Sigmoid colon (tissue), 7 donors: ENCODE measurements around the gene SIK3. TPM values are rescaled to one million over a fixed set of nuclear protein-coding genes. Genes with fewer than 3 reads are reported as not detected.

ENCODE experiments used
- DNase-seq: peaks from one replicate; pipeline ENCODE4 v3.0.0-alpha.2; 2019
- H3K27ac ChIP-seq, 4 donors: fragments of 200-600 bp; sonication (generic); one replicate each; pipeline ENCODE4 v1.5.1; 2016 to 2019; ENCODE audit warnings: mild to moderate bottlenecking in 1 of 4
- H3K27me3 ChIP-seq, 3 donors: fragments of 200-600 bp; sonication (generic); one replicate each; pipeline ENCODE4 v1.5.1; 2019; ENCODE audit warnings: mild to moderate bottlenecking in 1 of 3
- H3K36me3 ChIP-seq, 4 donors: fragments of 200-600 bp; sonication (generic); one replicate each; pipeline ENCODE4 v1.5.1; 2016 to 2019
- H3K4me1 ChIP-seq, 4 donors: fragments of 200-600 bp; sonication (generic); one replicate each; pipeline ENCODE4 v1.5.1; 2017 to 2019
- H3K4me3 ChIP-seq, 4 donors: fragments of 200-600 bp; sonication (generic); one replicate each; pipeline ENCODE4 v1.5.1; 2017 to 2019; ENCODE audit warnings: mild to moderate bottlenecking in 2 of 4, moderate library complexity in 1 of 4
- H3K9me3 ChIP-seq, 4 donors: fragments of 200-600 bp in 3 of 4; sonication (generic) in 3 of 4; one replicate each; pipeline versions ENCODE4 v1.5.1 to v1.6.1; 2013 to 2019
- CTCF ChIP-seq, 4 experiments: fragments of 450-650 bp in 3 of 4; fragments of 200-600 bp in 1 of 4; IDR thresholded peaks; one replicate each; pipeline ENCODE4 v1.5.1; 2016 to 2019; ENCODE audit warnings: antibody characterized with exemption in 4 of 4, mild to moderate bottlenecking in 3 of 4, moderate library complexity in 2 of 4
- EP300 ChIP-seq, 4 donors: sonication (generic); formaldehyde crosslinking; IDR thresholded peaks; one replicate each; pipeline ENCODE4 v1.6.1; 2017; ENCODE audit warnings: antibody characterized with exemption in 4 of 4
- POLR2A ChIP-seq, 2 donors: fragments of 450-650 bp; IDR thresholded peaks; one replicate each; pipeline ENCODE4 v1.6.1; 2016; ENCODE audit warnings: antibody characterized with exemption in 2 of 2, mild to moderate bottlenecking in 2 of 2, moderate library complexity in 2 of 2
- POLR2AphosphoS5 ChIP-seq, 4 donors: sonication (generic); formaldehyde crosslinking; IDR thresholded peaks; one replicate each; pipeline ENCODE4 v1.6.1; 2017; ENCODE audit warnings: antibody characterized with exemption in 4 of 4
- WGBS, 2 donors: extraction: QIAGEN DNeasy Blood & Tissue Kit; methylation state at CpG; one replicate each; pipeline ENCODE4 v1.1.7; 2013; 5-methylcytosine and 5-hydroxymethylcytosine counted together
- intact Hi-C: fragments of 100-400 bp; cut with DNase I; formaldehyde crosslinking; loops from one replicate; pipeline ENCODE4 v1.15.1; 2023
- polyA plus RNA-seq, 3 donors: library from polyadenylated mRNA; stranded (reverse); fragments of 200-250 nt; gene quantifications; one replicate each; pipeline ENCODE4 v1.2.3, GENCODE V29; 2013
- total RNA-seq, 4 donors: library from RNA; depleted of rRNA; stranded (reverse); fragments of >200 nt; gene quantifications; one replicate each; pipeline ENCODE4 v1.1.0, GENCODE V29; 2016
- donor health status: healthy with polysubstance abuse.
- donor health status: Bipolar disorder and iron deficiency.
- donor health status: healthy.

Gene SIK3
- total and polyA plus RNA-seq, 7 donors = 5.5 to 53.2 (median 35.3) TPM

GRCh38 chr11:116938471-116939070 lies 159.7 kb downstream of the SIK3 start:
- Histone ChIP-seq H3K27me3 (no peaks in the 10 kb centered on the region), H3K4me1 (no peaks in the 10 kb centered on the region), H3K36me3 (no peaks in the 10 kb centered on the region), H3K27ac (no peak overlapping the region), H3K9me3 (no peaks in the 10 kb centered on the region), H3K4me3 (no peak overlapping the region)
- no CpG with 5 or more reads among the region's 2 CpGs for WGBS, 2 donors
- intact Hi-C loops = no loop called here
- no peak for TF ChIP-seq POLR2AphosphoS5 (IDR thresholded peaks at IDR 0.05)
- TF ChIP-seq CTCF (IDR thresholded peaks at IDR 0.05) = no peak
- TF ChIP-seq EP300 (IDR thresholded peaks at IDR 0.05) = no peak
- TF ChIP-seq POLR2A (IDR thresholded peaks at IDR 0.05) = no peak
- DNase-seq = no peak

GRCh38 chr11:116936754-116937446 lies 161.3 kb downstream of the SIK3 start:
- Histone ChIP-seq H3K4me3 (no peak overlapping the region), H3K27ac (no peak overlapping the region), H3K4me1 (peaks cover 0 to 5% (median 3%) of the 10 kb centered on the region in 4 donors), H3K36me3 (no peaks in the 10 kb centered on the region), H3K9me3 (no peaks in the 10 kb centered on the region), H3K27me3 (no peaks in the 10 kb centered on the region)
- intact Hi-C loops = no loop called here
- TF ChIP-seq POLR2A (IDR thresholded peaks at IDR 0.05) = no peak
- no peak for DNase-seq
- 96% methylated on average over 3 of the region's 3 CpGs for WGBS, 2 donors

GRCh38 chr11:116935514-116935913 lies 162.7 kb downstream of the SIK3 start:
- H3K4me3 ChIP-seq = no peak overlapping the region
- no peaks in the 10 kb centered on the region for H3K36me3 ChIP-seq
- peaks cover 0 to 19% (median 17%) of the 10 kb centered on the region in 4 donors for H3K4me1 ChIP-seq
- no peaks in the 10 kb centered on the region for H3K27me3 ChIP-seq
- intact Hi-C loops = no loop called here
- no peak for DNase-seq
- TF ChIP-seq CTCF (IDR thresholded peaks at IDR 0.05) (no peak), POLR2AphosphoS5 (IDR thresholded peaks at IDR 0.05) (no peak), EP300 (IDR thresholded peaks at IDR 0.05) (no peak), POLR2A (IDR thresholded peaks at IDR 0.05) (no peak)
- no peaks in the 10 kb centered on the region for H3K9me3 ChIP-seq
- no peak overlapping the region for H3K27ac ChIP-seq
- WGBS, 2 donors = 98 to 99% methylated on average over 1 of the region's 1 CpG

- H3K36me3 ChIP-seq = no peaks in the 10 kb centered on the region
- intact Hi-C loops = no loop called here
- H3K4me1 ChIP-seq = peaks cover 0 to 23% (median 20%) of the 10 kb centered on the region in 4 donors
- 94 to 100% methylated on average over 1 of the region's 1 CpG for WGBS, 2 donors
- H3K27me3 ChIP-seq = no peaks in the 10 kb centered on the region
- DNase-seq = no peak
- H3K4me3 ChIP-seq = no peak overlapping the region
- TF ChIP-seq EP300 (IDR thresholded peaks at IDR 0.05) (no peak), POLR2AphosphoS5 (IDR thresholded peaks at IDR 0.05) (no peak), POLR2A (IDR thresholded peaks at IDR 0.05) (no peak)
- no peaks in the 10 kb centered on the region for H3K9me3 ChIP-seq
- H3K27ac ChIP-seq = no peak overlapping the region
Observed at GRCh38 chr11:116935089-116935488, 163.1 kb downstream of the SIK3 start.

GRCh38 chr11:116933961-116934360 lies 164.3 kb downstream of the SIK3 start:
- Histone ChIP-seq H3K9me3 (no peaks in the 10 kb centered on the region), H3K4me1 (peaks cover 0 to 34% (median 29%) of the 10 kb centered on the region in 4 donors), H3K27me3 (no peaks in the 10 kb centered on the region), H3K27ac (no peak overlapping the region), H3K4me3 (no peak overlapping the region), H3K36me3 (no peaks in the 10 kb centered on the region)
- no peak for DNase-seq
- intact Hi-C loops = no loop called here
- 97% methylated on average over 3 of the region's 3 CpGs for WGBS, 2 donors
- TF ChIP-seq EP300 (IDR thresholded peaks at IDR 0.05) = no peak
- no peak for TF ChIP-seq POLR2A (IDR thresholded peaks at IDR 0.05)
- TF ChIP-seq CTCF (IDR thresholded peaks at IDR 0.05) = no peak
